DOHH2 (cell line): ENCODE results near the gene WNK1.

Experiments used
- H3F3A ChIP-seq: fragments of 200-600 bp; sonication (generic), shearing (Covaris generic); 2 replicates; pipeline ENCODE4 v1.6.0; 2016; ENCODE audit warnings: antibody characterized with exemption, mild to moderate bottlenecking; ENCODE audit not compliant: control insufficient read depth, insufficient read depth
- H3K27ac ChIP-seq: fragments of 200-600 bp; sonication (generic); 2 replicates; pipeline ENCODE4 v1.5.1; 2014; ENCODE audit warnings: low read depth, mild to moderate bottlenecking, low read length, moderate library complexity
- H3K27me3 ChIP-seq: fragments of 200-600 bp; sonication (generic); 2 replicates; pipeline ENCODE4 v1.6.1; 2014; ENCODE audit warnings: mild to moderate bottlenecking, low read length, mixed read lengths; ENCODE audit not compliant: control insufficient read depth
- H3K36me3 ChIP-seq: fragments of 200-600 bp; sonication (generic); 2 replicates; pipeline ENCODE4 v1.6.1; 2014; ENCODE audit warnings: mild to moderate bottlenecking, low read length, moderate library complexity, mixed read lengths; ENCODE audit not compliant: control insufficient read depth
- H3K4me1 ChIP-seq: fragments of 200-600 bp; sonication (generic); 2 replicates; pipeline ENCODE4 v1.6.1; 2014; ENCODE audit warnings: mild to moderate bottlenecking, low read length, mixed read lengths; ENCODE audit not compliant: control insufficient read depth
- H3K4me2 ChIP-seq: fragments of 200-600 bp; sonication (generic); 2 replicates; pipeline ENCODE4 v1.6.0; 2014; ENCODE audit warnings: mild to moderate bottlenecking, low read length, moderate library complexity
- H3K4me3 ChIP-seq: fragments of 200-600 bp; sonication (generic); 2 replicates; pipeline ENCODE4 v1.5.1; 2014; ENCODE audit warnings: mild to moderate bottlenecking, low read length, mixed read lengths
- H3K79me2 ChIP-seq: fragments of 200-600 bp; sonication (generic); 2 replicates; pipeline ENCODE4 v1.6.1; 2014; ENCODE audit warnings: mild to moderate bottlenecking, low read length, mixed read lengths; ENCODE audit not compliant: control insufficient read depth
- H3K9me2 ChIP-seq: fragments of 200-600 bp; sonication (generic); replicated peaks from 2 replicates; pipeline ENCODE4 v1.6.1; 2014; ENCODE audit warnings: mild to moderate bottlenecking, low read length, mixed read lengths; ENCODE audit not compliant: control insufficient read depth
- H3K9me3 ChIP-seq: fragments of 200-600 bp; sonication (generic); 2 replicates; pipeline ENCODE4 v1.6.1; 2014; ENCODE audit warnings: antibody characterized with exemption, low read length, mixed read lengths; ENCODE audit not compliant: control insufficient read depth, insufficient read depth
- H4K20me1 ChIP-seq: fragments of 200-600 bp; sonication (generic); 2 replicates; pipeline ENCODE4 v1.6.0; 2014; ENCODE audit warnings: low read depth, mild to moderate bottlenecking, antibody characterized with exemption, low read length, moderate library complexity; ENCODE audit not compliant: control insufficient read depth, insufficient read depth
- EZH2phosphoT487 ChIP-seq: fragments of 200-600 bp; sonication (generic); IDR thresholded peaks from 2 replicates; pipeline ENCODE4 v1.6.1; 2017; ENCODE audit warnings: borderline replicate concordance, mild to moderate bottlenecking, antibody characterized with exemption, low read length, moderate library complexity, mixed read lengths
- TF ChIP-seq, protein P1 (sequence below): fragments of 200-600 bp; sonication (generic); IDR thresholded peaks from one replicate; pipeline ENCODE4 v1.5.1; 2014; ENCODE audit warnings: antibody characterized with exemption, mild to moderate bottlenecking, low read depth, low read length; ENCODE audit not compliant: poor library complexity, severe bottlenecking

Gene WNK1

DNA sequence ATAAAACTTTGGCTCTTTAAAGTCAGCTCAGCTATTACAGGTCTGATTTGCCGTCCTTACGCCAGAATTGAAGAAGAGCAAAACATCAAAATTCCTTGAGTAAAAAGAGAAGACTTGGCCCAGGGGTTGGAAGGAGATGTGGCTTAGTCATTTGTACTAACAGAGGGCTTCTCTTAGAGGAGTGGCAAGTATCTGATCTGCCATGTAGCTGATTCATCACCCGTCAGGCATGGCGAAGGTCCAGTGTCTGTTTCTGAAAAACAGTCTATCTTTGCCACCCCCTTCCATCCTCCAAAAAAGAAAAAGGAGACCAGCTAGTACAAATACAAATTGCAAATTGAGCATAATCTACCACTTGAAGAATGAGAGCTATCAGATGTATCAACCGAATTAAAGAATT lies 105.2 kb downstream of the WNK1 start:
- Histone ChIP-seq H3K36me3 (peaks cover 58% of the 10 kb centered on the region), H3K27ac (no peak overlapping the region)
- TF ChIP-seq, protein P1, sequence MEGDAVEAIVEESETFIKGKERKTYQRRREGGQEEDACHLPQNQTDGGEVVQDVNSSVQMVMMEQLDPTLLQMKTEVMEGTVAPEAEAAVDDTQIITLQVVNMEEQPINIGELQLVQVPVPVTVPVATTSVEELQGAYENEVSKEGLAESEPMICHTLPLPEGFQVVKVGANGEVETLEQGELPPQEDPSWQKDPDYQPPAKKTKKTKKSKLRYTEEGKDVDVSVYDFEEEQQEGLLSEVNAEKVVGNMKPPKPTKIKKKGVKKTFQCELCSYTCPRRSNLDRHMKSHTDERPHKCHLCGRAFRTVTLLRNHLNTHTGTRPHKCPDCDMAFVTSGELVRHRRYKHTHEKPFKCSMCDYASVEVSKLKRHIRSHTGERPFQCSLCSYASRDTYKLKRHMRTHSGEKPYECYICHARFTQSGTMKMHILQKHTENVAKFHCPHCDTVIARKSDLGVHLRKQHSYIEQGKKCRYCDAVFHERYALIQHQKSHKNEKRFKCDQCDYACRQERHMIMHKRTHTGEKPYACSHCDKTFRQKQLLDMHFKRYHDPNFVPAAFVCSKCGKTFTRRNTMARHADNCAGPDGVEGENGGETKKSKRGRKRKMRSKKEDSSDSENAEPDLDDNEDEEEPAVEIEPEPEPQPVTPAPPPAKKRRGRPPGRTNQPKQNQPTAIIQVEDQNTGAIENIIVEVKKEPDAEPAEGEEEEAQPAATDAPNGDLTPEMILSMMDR = no peak
- no peak for TF ChIP-seq EZH2phosphoT487

DNA sequence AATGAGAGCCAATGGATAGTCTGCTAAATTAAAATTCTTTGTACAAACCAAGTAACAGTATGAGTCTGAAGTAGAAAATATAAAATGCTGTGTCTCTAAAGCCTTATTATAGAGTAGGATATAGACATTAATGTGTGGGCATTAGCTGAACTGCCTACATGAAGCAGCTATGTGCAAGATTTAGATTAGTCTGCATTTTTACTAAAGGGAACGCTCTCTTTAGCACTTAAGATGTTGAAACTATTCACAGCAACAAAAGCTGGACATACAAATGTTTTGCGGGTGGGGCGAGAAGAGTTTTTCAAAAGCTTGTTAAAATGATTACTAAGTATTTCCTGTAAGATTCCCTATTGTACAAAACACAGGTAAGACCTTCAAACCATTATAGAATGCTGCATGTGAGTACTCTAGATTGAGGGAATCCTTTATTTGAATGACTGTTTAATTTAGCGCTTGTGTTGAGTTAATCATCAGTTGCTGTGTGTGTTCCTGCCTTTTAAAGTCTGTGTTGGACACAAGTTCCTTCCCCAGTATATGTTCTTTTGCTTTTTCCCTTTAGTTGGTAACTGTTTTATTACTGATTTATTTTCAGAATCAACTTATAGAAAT lies 110.0 kb downstream of the WNK1 start:
- Histone ChIP-seq H3K4me1 (no peaks in the 10 kb centered on the region), H3K9me2 (no peaks in the 10 kb centered on the region), H3K27me3 (no peaks in the 10 kb centered on the region), H3K9me3 (no peaks in the 10 kb centered on the region), H3K36me3 (peaks cover 72% of the 10 kb centered on the region), H3K4me2 (no peak overlapping the region), H3K79me2 (no peaks in the 10 kb centered on the region), H3K4me3 (no peak overlapping the region), H3K27ac (no peak overlapping the region), H4K20me1 (no peaks in the 10 kb centered on the region), H3F3A (peaks cover 10% of the 10 kb centered on the region)
- TF ChIP-seq EZH2phosphoT487 = no peak
- TF ChIP-seq, protein P1 = no peak

More for the DNA sequence above, 105.2 kb downstream of the WNK1 start:
- Histone ChIP-seq H3K9me2 (no peaks in the 10 kb centered on the region), H3K4me3 (no peak overlapping the region), H4K20me1 (0 out of 2 replicates have a peak, but pooled peaks cover 4% of the 10 kb centered on the region), H3K27me3 (no peaks in the 10 kb centered on the region), H3K4me2 (no peak overlapping the region), H3F3A (peaks cover 7% of the 10 kb centered on the region; the same call in 1 of the 2 replicates), H3K4me1 (no peaks in the 10 kb centered on the region), H3K79me2 (peaks cover 17% of the 10 kb centered on the region), H3K9me3 (no peaks in the 10 kb centered on the region)

DNA sequence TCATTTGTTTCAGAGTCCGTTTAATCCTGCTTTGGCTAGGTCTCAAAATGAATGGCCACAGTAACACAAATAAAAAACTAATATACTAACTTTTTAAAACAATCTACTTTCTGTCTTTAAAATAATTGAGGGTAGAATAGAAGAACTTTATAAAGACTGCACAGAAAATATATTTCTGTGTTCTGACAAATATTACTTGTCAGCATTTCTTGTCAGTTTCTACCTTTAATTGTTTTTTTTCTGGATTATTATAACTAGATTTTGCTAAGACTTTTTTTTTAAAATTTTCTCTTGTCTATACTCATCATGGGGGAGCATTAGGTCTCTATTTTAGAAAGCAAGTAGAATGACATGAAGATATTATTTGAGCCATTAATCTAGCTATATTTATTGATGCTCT lies 110.9 kb downstream of the WNK1 start:
- TF ChIP-seq, protein P1 = no peak
- TF ChIP-seq EZH2phosphoT487 = no peak
- Histone ChIP-seq H3K27ac (no peak overlapping the region), H3K9me3 (no peaks in the 10 kb centered on the region), H3F3A (peaks cover 7% of the 10 kb centered on the region), H3K9me2 (no peaks in the 10 kb centered on the region), H4K20me1 (no peaks in the 10 kb centered on the region), H3K79me2 (no peaks in the 10 kb centered on the region), H3K4me2 (no peak overlapping the region), H3K27me3 (no peaks in the 10 kb centered on the region), H3K4me3 (no peak overlapping the region), H3K36me3 (peaks cover 70% of the 10 kb centered on the region), H3K4me1 (no peaks in the 10 kb centered on the region)
